H4 (cell line): Measurements from ENCODE around the gene ACKR1. TPM values are rescaled to one million over a fixed set of nuclear protein-coding genes. Genes with fewer than 3 reads are reported as not detected.
A peak's percentile ranks its signal among the peaks of the same experiment; 100 is the strongest.

Source experiments
- DNase-seq: peaks from one replicate; pipeline ENCODE4 v3.0.0-alpha.2; 2015; ENCODE audit warnings: low spot score
- total RNA-seq: library from RNA; depleted of rRNA; stranded (reverse); fragments of >200 nt; shearing (Covaris generic); gene quantifications from 2 replicates; pipeline ENCODE4 v1.2.3, GENCODE V29; 2014

The ACKR1 gene
- total RNA-seq, 1 experiment from 2014 or later: not detected

GRCh38 chr1:159187647-159188374, 16.9 kb upstream of the ACKR1 start:
- DNase-seq: no peak

DNA sequence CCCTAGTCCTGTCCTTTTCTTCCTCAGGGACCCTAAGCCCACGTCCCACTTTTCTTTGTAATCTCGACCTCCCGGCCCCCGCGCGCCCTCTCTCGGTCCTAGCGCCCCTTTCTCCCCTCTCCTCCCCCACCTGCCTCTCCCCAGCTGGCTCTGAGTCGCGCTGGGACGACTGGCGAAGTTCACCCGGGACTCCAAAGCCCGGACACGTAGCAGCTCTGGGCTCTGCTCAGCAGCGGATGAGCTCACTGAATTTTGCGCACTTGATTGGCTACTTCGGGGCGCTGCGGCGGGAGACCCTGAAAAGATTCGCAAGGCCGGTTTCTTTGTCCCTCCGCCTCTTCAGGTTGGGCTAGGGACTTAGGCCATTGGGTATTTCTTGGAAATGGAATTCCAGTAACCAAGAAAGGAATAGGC, 16.3 kb upstream of the ACKR1 start:
- no peak for DNase-seq

DNA sequence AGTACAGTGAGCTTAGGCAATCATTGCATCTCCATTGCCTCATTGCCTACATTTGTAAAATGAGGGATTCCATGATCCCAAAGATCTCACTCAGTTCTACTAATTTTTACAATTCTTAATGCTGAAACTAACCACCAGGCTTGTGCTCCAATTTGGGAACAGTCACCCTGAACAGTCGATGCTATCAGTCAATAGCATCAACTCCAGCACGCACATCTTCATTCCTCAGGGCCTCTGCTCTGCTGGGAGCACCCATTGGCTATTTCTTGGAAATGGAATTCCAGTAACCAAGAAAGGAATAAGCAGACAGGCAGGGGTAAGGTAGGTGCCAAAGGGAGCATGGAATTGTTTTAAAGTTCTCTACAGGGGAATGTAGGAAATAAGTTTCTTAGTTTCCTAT, 14.2 kb upstream of the ACKR1 start:
- DNase-seq: no peak

- DNase-seq: no peak
These were observed 8.1 kb upstream of the ACKR1 start for GRCh38 chr1:159196543-159196942.

- peak; percentile 73 for DNase-seq
These were observed 6.8 kb upstream of the ACKR1 start for GRCh38 chr1:159197561-159198557.

- DNase-seq: no peak
These were observed 4.8 kb upstream of the ACKR1 start for GRCh38 chr1:159199901-159200300.

- DNase-seq: no peak
These were observed 3.9 kb upstream of the ACKR1 start for GRCh38 chr1:159200769-159201168.

GRCh38 chr1:159201642-159202041, 3.0 kb upstream of the ACKR1 start:
- no peak for DNase-seq

GRCh38 chr1:159203610-159204009, 1.1 kb upstream of the ACKR1 start:
- no peak for DNase-seq

GRCh38 chr1:159205225-159205624, 550 bp downstream of the ACKR1 start:
- no peak for DNase-seq

- no peak for DNase-seq
These were observed 1.4 kb downstream of the ACKR1 start for GRCh38 chr1:159206110-159206509.

GRCh38 chr1:159207080-159207479, 2.4 kb downstream of the ACKR1 start:
- no peak for DNase-seq

DNA sequence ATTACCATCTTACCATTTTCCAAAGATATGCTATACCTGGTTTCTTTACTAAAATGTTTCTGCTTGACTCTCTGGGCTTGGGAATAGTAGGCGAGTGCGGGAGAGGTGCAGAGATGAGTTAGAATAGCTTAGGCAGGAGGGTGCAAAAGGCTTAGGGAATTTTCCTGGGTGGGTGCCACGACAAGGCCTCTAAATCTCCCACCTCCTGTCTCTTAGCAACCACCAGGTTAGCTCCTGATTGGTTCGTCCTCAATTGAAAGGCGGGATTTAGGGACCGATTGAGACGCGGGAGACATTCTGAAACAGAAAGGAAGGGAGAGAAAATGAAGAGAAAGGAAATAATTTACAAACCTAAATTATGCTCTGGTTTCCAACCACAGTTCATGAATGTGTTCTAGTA, 3.1 kb downstream of the ACKR1 start:
- no peak for DNase-seq

- no peak for DNase-seq
These were observed 3.6 kb downstream of the ACKR1 start for GRCh38 chr1:159208175-159208825.

- DNase-seq: no peak
These were observed 4.4 kb downstream of the ACKR1 start for GRCh38 chr1:159209061-159209460.

- DNase-seq: peak; percentile 21
These were observed 6.9 kb downstream of the ACKR1 start for GRCh38 chr1:159211331-159212136.

DNA sequence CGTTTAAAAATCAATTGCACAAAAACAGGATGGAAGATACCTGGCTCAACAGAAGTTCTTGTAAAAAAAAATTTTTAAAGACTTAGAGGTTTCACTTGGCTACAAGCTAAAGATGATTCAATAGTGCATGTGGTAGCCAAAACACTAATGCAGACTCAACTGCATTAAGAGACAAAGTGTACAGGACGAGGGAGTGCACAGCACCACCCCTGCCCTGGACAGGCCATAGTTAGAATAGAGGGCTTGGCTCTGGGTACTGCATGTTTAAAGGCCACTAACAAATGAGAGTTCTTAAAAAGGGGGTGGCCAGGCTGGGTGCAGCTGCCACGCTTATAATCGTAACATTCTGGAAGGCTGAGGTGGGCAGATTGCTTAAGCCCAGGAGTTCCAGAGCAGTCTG, 7.9 kb downstream of the ACKR1 start:
- DNase-seq: no peak

DNA sequence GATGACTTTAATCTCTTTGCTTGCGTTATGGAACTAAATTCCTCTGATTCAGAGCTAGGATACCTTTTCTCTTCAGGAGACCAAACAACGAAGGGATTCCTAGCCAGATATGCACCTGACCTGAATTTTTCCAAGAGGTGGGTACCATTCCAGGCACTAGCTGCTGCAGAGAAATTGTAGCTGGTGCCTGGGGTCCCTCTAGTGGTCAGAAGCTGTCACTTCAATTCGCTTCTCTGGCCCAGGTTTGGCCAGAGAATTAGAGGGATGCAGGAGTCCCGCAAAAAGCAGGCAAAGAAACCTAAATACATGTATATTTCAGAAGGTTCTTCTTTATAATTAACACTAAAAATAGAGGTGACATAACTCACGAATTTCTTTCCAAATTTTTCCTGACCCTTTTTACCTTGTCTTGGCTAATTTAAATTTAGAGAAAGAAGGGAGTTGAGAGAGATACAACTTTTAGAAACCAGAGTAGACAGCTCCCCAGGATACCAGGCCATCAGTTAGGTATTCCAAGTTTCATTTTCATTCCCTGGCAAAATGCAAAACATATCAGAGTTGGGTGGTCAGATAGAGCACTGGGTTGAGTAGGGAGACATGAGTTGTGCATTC, 9.6 kb downstream of the ACKR1 start:
- DNase-seq: no peak

DNA sequence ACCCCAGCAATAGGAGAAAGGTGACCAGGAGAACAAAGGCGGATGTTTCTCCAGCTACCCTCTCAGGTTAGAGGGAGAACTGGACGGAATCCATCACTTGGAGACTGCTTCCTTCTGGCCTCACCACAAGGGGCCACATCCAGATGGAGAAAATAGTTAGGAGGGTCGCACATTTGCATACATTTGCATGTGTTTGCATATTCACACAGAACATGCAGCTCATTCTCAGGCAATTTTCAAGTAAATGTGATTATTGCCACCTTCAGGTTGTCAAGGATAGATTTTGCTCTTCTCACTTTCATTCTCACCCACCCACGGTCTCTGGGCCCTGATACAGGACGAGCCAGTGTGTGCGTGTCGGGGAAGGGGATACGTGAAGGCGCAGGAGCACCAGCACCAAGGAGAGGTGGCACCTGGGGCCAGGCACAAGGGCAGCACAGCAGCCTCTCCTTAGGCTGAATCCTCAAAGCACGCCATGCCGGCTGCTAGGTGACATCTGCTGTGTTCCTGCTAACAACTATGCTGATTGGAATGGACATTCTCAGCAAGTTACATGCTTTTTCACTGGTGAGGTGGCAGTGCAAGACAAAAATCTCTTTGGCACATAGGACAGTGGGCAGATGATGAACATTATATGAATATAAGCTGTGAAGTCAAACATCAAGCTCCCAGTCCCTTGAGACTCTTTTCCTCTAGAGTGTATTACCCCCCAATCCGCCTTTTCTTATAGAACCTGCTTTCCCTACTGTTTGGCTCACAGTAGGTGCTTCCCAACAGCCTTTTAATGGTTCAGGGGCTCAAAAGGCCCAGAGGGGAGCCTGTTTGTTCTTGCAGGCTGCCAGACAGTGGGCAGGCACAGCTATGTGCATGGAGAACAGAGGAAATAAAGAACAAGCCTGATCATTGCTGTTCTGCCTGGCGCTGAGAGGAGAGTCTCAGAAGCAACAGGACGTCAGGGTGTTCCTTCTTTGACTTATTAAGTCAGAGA, 14.3 kb downstream of the ACKR1 start:
- no peak for DNase-seq
